Stimulated activated CD4-positive, alpha-beta T cell treated with anti-CD3 and anti-CD28 coated beads, Interleukin-4, amount 100 ng/mL, for 4 hours (primary cell): ENCODE results near the gene GNG12.

ENCODE experiments used
- DNase-seq, 2 experiments: peaks; one replicate each; pipeline ENCODE4 v3.0.0-alpha.2; 2020

Gene GNG12

GRCh38 chr1:67777440-67777839, 55.8 kb downstream of the GNG12 start:
- DNase-seq: no peak

DNA sequence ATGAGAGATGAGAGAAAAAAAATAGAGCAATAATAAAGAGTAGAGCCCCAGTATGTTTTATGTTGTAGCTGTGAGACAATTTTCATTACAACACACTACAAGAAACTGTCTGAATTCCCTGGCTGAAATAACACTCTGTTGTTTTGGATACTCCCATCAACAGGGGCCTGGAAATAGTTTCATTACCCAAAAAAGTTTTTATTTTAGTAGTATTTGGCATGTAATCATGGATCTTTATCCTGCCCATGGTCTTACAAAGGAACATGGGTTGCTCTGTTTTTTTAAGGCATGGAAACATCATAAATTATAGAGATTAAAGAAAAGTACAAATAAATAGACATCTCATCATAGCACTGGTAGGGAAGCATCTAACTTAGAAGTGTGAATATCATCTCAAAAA, 56.3 kb downstream of the GNG12 start:
- no peak for DNase-seq

- no peak for DNase-seq
Observed at GRCh38 chr1:67773462-67773861, 59.8 kb downstream of the GNG12 start.

DNA sequence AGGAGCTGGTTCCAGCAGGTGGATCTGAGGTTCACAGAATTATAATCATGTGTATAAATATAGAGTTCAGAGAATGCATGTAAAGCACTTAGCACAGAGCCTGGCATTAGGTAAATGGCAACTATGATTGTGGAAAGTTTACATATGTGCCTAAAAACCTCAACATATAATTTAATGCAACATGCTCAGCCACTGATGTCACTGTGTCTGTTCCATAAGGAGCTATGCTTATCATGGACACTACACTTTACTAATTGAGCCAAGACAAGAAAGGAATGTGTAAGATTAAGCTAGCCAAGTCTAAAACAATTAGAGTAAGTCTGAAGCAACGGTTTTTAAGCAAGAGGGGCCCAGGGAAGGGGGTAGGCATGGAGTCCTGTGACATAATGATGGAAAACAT, 61.5 kb downstream of the GNG12 start:
- no peak for DNase-seq

DNA sequence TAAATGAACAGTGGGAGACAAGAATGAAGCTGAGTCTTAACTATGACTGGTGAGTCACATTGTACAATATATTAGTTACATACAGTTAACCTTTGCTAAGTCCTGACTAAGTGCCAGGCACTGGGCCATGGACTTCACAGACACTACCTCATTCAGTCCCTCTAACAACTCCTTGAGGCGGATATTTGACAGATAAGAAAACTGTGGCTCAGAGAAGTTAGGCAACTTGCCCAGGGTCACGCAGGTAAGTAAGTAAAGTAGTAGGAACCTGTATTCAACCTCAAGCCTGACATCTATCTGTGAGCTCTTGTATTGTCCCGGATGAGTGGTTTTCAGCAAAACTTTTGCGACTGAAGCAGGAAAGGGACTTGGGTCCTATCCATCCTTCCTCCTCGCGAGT, 62.1 kb downstream of the GNG12 start:
- no peak for DNase-seq

- DNase-seq: no peak
Observed at GRCh38 chr1:67769633-67770256, 63.5 kb downstream of the GNG12 start.

DNA sequence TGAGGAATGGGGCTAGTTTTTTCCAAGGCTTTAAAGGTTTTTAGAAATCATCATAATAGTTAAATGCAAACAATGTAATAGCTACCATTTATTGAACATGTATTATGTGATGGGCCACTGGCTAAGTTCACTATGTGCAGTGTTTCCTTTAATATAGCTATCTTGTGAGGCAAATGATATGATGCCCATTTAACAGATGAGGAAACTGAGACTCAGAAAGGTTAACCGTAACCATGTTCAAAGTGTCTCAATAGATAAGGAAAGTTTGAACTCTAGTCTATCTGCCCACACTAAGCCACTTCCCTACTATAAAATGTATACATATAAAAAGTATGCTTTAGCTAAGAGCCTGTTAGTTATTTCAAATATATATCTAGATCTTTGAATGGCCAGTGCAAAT, 64.8 kb downstream of the GNG12 start:
- DNase-seq: no peak

DNA sequence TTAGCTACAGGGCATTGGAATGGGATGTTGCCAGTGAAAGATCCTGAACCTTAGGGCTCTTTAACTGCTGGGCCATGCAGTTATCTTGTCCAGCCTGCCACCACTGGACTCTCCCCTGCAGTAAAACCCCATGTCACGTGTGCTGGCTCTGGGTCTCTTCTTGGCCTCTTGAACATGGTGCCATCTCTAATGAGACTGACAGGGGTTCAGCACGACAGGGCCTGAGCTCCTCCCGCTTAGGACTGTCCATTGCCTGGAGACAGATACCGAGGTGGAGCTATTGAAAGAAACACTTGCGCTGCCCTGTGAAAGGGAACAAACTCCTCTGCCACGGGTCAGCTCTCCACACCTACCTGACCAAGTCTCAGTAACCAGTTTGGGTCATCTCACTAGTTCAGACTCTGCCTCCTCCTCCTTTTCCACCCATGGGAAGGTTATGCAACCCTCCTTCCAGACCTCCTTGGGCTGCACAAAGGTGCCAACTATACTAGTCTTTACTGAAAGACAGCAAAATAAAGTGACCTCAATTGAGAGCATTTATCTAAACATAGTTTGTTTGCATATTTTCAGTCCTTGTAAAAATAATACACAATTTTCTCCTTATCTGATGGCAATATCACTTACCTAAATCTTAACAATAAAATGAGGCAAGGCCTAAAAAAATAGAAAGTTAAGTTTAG, 66.0 kb downstream of the GNG12 start:
- DNase-seq: no peak

- peak; percentile 8 to 17 for DNase-seq
Observed at GRCh38 chr1:67766141-67766978, 66.9 kb downstream of the GNG12 start.

GRCh38 chr1:67764633-67765032, 68.6 kb downstream of the GNG12 start:
- no peak for DNase-seq

DNA sequence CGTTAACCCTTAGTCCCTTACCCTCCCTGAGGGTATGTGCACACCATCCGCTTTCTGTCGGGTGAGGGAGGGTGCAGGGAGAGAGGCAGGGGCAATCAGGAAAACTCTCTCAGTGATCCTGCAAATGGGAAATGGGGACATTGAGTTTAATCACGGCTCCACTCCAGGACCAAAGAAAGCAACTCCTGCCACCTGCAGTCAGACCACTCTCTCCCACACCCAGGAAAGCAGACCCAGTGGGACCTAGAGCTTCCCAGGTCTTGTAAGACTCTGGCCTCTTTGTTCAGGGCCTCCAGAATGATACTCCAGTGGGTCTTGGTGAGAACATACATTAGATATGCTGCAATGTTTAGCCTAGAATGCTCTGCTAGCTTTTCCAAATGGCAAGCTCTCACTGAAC, 71.5 kb downstream of the GNG12 start:
- no peak for DNase-seq

GRCh38 chr1:67761091-67761490, 72.2 kb downstream of the GNG12 start:
- DNase-seq: no peak

- DNase-seq: peak; percentile 41 to 54
Observed at GRCh38 chr1:67760030-67760821, 73.0 kb downstream of the GNG12 start.

DNA sequence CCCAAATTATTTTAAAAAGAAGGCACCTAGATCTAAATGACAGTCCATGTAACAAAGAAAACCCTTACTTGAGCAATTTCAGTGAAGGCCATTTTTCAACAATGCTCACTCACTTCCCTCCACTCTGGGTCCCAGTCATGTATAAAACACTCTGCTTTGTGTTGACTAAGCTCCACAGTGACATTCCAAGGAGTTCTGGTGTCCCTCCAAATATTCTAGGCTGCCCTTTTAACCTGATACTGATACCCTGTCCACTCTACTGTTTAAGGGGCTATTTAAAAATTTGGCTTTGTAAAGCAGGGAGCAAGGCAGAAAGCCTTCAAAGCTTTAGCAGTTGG, 73.6 kb downstream of the GNG12 start:
- DNase-seq: no peak

DNA sequence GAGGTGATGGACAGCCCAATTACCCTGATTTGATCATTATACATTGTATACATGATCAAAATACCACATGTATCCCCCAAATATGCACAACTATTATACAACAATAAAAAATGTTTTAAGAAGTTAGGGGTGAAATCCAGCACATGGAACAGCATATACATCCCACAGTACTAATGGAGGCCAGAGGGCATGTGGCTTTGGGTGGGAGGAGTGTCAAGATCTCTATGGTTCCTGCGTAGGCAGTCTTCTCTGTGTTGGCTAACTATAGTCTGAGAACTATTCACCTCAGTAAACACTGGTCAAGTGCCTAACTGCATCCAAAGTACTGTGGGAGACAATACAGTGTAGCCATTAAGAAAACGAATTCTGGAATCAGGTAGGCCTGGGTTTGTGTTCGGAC, 74.2 kb downstream of the GNG12 start:
- DNase-seq: no peak

DNA sequence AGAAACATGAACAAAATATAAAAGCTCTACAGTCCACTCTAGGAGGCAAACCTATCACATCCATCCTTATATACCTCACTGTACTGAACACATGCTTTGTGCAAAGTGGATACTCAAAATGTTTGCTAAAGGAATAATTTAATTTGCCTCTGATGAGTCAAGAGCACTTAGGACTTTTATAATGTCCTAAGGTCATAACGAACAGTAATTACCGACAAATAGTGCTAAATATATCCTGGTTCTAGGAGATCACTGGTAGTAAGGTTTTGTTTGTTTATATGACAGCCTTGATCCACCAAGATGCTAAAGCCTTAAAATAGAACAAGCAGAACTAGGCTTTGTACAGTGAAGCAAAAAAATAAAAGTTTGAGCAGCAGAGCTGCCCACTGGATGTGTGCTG, 77.6 kb downstream of the GNG12 start:
- DNase-seq: no peak

- no peak for DNase-seq
Observed at GRCh38 chr1:67755160-67755559, 78.1 kb downstream of the GNG12 start.

GRCh38 chr1:67754526-67754920, 78.7 kb downstream of the GNG12 start:
- no peak for DNase-seq

DNA sequence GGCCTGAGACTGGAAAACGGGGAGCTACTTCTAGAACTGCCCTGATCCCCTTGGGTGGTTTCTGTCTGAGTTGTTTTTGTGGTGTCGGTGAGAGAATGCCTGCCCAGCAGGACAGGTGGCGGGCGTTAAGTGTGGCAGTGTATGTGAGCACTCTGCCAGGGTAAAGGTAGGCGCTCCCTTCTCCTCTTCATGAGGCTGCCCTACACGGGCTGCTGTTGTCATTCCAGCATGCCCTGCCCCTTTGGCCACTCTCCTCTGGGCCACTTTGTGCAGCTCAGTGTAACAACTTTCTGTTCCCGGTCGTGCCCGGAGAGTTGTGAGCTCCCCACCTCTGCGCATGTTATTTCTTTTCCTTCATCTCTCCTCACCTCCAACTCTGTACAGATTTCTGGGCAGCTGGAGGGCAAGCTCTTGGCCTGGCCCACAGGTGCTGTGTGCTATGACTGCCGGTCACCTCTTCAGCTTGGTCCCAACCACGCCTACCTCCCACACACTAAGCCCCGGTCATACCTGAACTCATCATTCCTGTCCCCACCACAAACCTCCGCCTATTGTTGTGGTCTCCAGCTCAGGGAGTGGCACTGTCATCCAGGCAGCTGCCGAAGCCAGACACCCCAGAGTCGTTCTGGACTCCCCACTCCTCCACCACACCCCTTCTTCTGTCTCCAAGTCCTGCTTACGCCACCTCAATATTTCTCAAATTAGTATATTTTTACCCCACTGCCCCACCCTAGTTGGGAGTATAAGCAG, 79.3 kb downstream of the GNG12 start:
- no peak for DNase-seq

DNA sequence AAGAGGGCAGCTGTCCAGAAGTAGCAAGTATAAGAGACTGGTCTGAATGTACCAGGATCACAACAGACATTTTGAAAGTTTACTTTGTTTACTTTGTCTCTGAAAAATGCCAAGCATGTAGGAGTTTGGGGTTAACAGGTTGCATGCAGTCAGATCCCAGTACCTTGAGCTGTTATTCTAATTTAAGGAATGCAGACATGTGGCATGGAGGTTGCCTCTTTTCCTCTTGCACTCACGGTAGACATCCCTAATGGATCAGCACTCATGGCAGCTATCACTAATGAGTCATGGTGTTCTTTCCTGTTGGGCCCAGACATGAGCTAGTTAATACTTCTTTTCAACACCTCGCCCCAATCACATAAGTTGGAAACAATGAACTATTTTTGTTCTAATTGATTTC, 81.0 kb downstream of the GNG12 start:
- DNase-seq: no peak

GRCh38 chr1:67750691-67751054, 82.6 kb downstream of the GNG12 start:
- no peak for DNase-seq

- DNase-seq: no peak
Observed at GRCh38 chr1:67749844-67750690, 83.2 kb downstream of the GNG12 start.
